ENCODE measurements around the gene JMJD1C.

JMJD1C gene

DNA sequence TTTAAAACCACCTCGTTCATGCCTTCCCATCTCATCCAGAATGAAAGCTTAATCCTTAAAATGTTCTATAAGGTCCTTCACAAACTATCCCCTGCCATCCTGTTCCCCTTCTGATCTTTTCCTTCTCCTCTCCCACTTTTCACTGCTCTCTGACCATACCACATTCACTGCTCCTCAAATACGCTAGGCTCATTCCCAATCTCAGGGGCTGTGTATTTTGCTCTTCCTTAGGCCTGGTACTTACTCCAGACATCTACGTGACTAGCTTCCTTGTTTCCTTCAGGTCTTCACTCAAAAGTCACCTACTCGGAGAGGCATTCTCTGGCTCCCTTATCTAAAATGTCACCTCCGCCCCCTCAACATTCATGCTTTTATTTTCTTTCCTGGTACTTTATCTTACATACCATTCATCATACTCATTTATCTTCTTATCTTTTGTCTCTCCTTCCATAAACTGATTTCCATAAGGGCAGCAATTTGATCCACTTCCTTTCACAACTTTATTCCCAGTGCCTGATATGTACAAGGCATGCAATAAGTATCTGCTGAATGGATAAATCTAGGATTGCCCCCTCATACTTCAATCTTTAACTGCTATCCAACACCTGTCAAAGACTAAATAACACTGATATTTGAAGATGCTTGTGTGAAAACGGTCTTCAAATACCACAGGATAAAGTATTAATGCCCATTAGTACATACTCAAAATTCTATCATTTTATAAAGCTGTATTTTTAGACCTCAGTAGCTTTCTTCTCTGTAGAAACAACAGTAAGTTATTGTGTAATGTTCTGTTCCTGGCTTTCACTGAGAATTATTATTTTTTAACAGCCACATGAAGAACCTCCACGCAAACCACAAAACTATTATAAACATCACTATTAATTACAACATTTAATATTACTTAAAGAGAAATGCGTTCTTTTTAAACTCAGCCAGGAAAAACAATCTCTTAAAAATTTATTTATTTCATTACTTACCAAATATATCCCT is 27.0 kb downstream of the JMJD1C start:
- no peak for DNase-seq (ENCODE audit: low read depth)
- no peak overlapping the region for H3K4me3 ChIP-seq (ENCODE audit: low read length)
- TF ChIP-seq, protein P1, sequence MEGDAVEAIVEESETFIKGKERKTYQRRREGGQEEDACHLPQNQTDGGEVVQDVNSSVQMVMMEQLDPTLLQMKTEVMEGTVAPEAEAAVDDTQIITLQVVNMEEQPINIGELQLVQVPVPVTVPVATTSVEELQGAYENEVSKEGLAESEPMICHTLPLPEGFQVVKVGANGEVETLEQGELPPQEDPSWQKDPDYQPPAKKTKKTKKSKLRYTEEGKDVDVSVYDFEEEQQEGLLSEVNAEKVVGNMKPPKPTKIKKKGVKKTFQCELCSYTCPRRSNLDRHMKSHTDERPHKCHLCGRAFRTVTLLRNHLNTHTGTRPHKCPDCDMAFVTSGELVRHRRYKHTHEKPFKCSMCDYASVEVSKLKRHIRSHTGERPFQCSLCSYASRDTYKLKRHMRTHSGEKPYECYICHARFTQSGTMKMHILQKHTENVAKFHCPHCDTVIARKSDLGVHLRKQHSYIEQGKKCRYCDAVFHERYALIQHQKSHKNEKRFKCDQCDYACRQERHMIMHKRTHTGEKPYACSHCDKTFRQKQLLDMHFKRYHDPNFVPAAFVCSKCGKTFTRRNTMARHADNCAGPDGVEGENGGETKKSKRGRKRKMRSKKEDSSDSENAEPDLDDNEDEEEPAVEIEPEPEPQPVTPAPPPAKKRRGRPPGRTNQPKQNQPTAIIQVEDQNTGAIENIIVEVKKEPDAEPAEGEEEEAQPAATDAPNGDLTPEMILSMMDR (conservative IDR thresholded peaks at IDR 0.05; ENCODE audit: low read length), result no peak

DNA sequence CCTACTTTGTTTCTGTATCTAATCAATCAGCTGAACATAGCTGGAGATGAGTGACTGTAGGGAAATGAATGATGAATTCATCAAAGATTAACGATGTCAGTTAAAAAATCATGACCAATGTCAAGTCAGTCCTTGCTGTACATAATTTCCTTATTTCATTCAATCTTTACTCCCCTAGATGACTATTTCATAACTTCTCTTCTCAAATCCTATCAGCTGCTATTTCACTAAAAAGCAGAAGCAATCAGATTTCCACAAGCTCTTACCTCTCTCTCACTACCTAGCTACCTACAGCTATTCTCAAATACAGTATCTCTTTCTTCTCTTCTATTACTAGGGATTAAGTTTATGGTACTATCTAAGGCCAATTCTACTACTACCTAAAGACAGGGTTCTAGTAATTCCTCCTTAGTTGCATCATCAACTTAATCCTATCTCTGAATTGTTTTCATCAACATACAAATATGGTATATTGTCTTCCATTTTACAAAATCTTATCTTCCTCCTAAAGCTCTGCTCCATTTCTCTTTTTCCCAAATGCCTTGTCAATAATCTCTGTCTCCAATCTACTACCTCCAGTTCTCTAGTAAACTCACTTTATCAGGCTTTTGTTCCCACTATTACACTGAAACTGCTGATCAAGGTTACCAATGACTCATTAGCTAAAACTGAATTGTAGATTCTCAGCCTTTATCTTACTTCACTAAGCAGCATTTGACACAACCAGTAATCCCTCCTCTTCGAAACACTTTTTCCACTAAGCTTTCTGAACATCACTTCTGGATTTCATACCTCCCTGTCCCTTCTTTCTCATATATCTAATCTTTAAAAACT is 28.4 kb downstream of the JMJD1C start:
- no peak for DNase-seq (ENCODE audit: low read depth)
- no peak overlapping the region for H3K4me3 ChIP-seq (ENCODE audit: low read length)
- TF ChIP-seq, protein P1 (conservative IDR thresholded peaks at IDR 0.05; ENCODE audit: low read length), result no peak

DNA sequence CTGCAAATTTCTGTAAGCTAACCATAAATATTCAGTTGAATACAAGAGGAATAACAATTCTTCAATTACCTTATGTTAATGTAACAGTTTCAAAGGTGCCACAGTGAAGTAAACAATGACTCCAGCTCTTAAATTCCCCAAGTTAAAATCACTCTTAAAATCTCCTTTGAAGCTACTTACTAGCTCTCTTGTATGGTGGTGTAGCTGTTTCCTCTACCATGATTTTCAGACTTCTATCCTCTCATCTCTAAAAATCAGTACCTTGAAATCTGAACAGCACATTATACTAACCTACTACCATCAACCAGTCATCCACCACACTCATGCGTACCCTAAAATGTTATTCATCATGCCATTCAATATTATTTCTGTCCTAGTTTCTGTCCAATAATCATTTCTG is 29.6 kb downstream of the JMJD1C start:
- no peak for DNase-seq (ENCODE audit: low read depth)
- H3K4me3 ChIP-seq (ENCODE audit: low read length), result no peak overlapping the region
- TF ChIP-seq, protein P1 (conservative IDR thresholded peaks at IDR 0.05; ENCODE audit: low read length), result no peak

DNA sequence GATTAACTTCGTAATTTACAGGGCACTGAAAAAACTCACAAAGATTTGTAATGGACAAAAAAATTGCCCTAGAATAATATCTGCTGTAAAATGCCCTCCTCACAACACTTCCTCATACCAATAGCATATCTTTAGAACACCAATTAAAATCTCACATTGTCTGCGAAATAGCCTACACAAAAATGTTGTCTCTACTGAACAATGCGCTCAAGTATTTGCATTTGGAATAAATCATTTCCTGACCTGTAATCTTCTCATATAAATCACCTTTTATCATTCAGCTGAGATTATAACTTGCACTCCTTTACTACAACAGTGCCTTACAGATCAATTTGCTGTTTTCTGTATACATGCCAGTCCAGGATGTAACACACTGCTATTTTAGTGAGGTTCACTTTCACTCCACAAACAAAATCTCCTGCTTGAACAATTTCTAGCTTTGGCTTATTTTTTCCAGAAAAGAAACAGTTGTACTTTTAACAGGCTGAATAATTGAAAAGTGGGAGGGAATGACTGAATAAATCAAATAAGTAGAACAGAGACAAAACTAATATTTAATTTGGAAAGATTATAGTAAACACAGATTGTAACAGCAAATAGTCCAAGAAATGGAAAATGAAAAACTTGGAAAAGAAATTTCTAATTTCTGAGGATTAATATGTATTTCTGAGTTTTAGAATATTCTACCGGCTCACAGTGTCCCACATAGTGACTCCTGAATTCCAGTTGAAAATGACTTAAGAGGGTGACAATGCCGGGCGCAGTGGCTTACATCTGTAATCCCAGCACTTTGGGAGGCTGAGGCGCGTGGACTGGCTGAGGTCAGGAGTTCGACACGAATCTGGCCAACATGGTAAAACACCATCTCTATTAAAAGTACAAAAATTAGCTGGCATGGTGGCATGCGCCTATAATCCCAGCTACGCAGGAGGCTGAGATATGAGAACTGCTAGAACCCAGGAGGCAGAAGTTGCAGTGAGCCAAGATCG is 30.6 kb downstream of the JMJD1C start:
- no peak overlapping the region for H3K4me3 ChIP-seq (ENCODE audit: low read length)
- TF ChIP-seq, protein P1 (conservative IDR thresholded peaks at IDR 0.05; ENCODE audit: low read length), result no peak
- DNase-seq (ENCODE audit: low read depth), result no peak

DNA sequence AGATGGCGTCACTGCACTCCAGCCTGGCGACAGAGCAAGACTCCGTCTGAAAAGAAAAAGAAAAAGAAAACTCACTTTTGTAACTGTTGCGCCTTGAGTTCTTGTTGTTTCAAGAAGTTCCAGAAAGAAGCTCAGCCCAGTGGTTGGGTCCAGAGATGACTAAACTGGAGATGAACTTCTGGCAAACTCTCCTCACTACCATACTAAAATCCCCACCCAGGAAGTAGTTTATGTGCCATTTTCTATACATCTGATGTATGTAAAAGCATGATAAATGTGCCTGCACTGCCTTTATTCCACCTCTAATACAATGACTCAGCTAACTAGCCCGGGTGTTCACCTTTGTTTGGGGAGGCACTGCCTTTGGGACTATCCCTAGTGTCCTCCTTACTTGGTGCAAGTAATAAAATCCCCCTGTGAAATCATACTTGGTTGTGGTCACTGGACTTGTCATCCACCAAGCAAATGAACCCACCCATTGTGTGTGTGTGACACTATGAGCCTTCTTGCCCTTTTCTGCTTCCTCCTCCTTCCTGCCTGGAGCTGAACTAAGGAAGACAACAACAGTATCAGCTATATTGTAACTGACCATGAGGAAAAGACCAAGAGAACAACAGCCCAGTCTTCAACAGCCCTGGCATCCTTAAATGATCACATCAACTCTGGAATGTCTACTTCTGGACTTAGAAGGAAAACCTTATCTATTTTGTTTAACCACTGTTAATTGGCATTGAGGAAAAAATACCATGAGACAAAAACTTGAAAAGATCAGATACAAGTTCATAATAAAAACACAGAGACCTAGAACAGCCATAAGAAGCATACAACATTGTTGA is 33.6 kb downstream of the JMJD1C start:
- TF ChIP-seq, protein P1 (conservative IDR thresholded peaks at IDR 0.05; ENCODE audit: low read length), result no peak
- H3K4me3 ChIP-seq (ENCODE audit: low read length), result no peak overlapping the region
- DNase-seq (ENCODE audit: low read depth), result no peak

DNA sequence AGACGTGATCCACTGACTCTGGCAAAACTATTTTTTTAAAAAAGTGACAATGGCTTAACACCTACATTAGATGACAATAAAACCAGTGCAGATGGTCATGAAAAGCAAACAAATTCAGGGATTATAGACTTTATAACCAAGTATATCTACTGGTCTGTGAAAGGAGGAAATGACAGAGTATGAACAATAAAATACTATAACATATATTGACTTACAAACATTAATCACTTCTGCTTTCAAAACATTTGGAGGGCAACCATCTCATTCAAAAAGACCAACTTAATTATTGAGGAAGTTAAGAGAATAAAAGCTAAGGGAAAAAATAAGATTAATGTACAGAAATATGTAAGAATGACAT is 34.8 kb downstream of the JMJD1C start:
- H3K4me3 ChIP-seq (ENCODE audit: low read length), result no peak overlapping the region
- DNase-seq (ENCODE audit: low read depth), result no peak

More for the DNA sequence above, 34.8 kb downstream of the JMJD1C start:
- TF ChIP-seq, protein P1 (conservative IDR thresholded peaks at IDR 0.05; ENCODE audit: low read length), result no peak

Data from AG10803 (cell line).